NB4 (cell line): ENCODE measurements around the gene FAM32A.

Experiments
- DNase-seq: peaks from one replicate; pipeline ENCODE4 v3.0.0; 2010; ENCODE audit warnings: low read depth
- H3K4me3 ChIP-seq: one replicate; pipeline ENCODE4 v1.5.1; 2011; ENCODE audit warnings: mild to moderate bottlenecking, low read depth, low read length, moderate library complexity
- MYC ChIP-seq: IDR thresholded peaks from 2 replicates; pipeline ENCODE4 v1.6.1; 2011; ENCODE audit warnings: low read depth, low read length
- POLR2A ChIP-seq: IDR thresholded peaks from 2 replicates; pipeline ENCODE4 v1.6.1; 2011; ENCODE audit warnings: mild to moderate bottlenecking; ENCODE audit not compliant: insufficient read length; ENCODE audit errors: extremely low read depth
- TF ChIP-seq, protein P1 (sequence below): IDR thresholded peaks from one replicate; pipeline ENCODE4 v1.5.1; 2012; ENCODE audit warnings: low read depth, low read length
- TF ChIP-seq, protein P2 (sequence below): IDR thresholded peaks from 2 replicates; pipeline ENCODE4 v1.6.1; 2011; ENCODE audit warnings: low read depth, low read length

FAM32A gene

DNA sequence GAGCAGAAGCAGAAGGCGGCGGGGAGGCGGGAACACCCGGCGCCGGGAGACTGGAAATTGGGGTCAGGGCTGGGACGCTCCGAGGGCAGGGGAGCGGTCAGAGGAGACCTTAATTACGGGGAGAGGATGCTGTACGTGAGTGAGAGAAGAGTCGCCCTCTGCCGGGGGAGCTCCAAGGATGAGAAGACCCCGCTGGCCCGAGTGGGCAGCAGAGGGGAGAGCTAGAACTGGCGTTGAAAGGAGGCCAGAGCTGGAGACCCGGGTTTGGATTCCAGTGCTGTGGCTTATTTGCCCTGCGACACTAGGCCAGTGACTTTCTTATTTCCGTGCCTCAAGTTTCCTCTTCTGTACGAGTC is 536 bp downstream of the FAM32A start:
- TF ChIP-seq, protein P1, sequence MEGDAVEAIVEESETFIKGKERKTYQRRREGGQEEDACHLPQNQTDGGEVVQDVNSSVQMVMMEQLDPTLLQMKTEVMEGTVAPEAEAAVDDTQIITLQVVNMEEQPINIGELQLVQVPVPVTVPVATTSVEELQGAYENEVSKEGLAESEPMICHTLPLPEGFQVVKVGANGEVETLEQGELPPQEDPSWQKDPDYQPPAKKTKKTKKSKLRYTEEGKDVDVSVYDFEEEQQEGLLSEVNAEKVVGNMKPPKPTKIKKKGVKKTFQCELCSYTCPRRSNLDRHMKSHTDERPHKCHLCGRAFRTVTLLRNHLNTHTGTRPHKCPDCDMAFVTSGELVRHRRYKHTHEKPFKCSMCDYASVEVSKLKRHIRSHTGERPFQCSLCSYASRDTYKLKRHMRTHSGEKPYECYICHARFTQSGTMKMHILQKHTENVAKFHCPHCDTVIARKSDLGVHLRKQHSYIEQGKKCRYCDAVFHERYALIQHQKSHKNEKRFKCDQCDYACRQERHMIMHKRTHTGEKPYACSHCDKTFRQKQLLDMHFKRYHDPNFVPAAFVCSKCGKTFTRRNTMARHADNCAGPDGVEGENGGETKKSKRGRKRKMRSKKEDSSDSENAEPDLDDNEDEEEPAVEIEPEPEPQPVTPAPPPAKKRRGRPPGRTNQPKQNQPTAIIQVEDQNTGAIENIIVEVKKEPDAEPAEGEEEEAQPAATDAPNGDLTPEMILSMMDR: peak; percentile 43
- no peak for TF ChIP-seq POLR2A
- DNase-seq: peak; percentile 73
- H3K4me3 ChIP-seq: peak overlapping the region; percentile 95

DNA sequence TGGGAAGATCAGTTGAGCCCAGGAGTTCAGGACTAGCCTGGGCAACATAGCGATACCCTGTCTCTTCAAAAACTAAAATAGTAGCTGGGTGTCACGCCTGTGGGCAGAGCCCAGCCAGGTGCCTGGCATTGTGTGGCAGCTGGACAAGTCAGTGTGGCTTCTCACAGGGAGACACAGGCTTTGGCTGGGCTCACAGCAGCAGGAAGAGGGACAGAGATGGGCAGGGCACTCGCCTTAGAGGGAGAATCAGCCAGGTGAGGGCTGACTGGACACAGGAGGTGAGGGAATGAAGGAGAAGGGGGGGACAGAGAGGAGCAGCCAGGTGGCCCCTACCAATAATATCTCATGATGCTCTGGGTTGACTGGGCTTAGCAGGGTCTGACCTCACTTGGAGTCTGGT is 3.3 kb downstream of the FAM32A start:
- TF ChIP-seq, protein P2, sequence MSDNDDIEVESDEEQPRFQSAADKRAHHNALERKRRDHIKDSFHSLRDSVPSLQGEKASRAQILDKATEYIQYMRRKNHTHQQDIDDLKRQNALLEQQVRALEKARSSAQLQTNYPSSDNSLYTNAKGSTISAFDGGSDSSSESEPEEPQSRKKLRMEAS: no peak
- TF ChIP-seq MYC: no peak
- TF ChIP-seq POLR2A: no peak
- TF ChIP-seq, protein P1: no peak

DNA sequence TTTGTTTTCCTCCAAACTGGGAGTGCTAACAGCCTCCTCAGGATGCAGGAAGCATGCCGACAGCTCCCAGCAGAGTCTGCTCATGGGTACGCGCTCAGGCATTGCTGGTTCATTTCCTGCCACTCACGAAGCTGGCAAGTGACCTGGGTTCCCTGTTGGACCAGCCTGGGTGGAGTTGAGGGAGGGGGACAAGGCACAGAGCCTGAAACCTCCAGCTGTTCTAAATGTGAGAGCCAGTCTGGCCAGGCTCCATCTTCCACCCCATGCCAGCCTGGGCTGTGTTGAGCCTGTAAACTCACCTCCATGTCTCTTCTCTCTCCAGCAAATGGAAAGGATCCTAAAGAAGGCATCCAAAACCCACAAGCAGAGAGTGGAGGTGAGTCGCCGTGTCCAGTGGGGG is 5.0 kb downstream of the FAM32A start:
- TF ChIP-seq MYC (no peak), POLR2A (no peak)
- TF ChIP-seq, protein P2: no peak
- TF ChIP-seq, protein P1: no peak
- DNase-seq: no peak
- H3K4me3 ChIP-seq: no peak overlapping the region

More for the DNA sequence above, 3.3 kb downstream of the FAM32A start:
- DNase-seq: no peak
- no peak overlapping the region for H3K4me3 ChIP-seq

DNA sequence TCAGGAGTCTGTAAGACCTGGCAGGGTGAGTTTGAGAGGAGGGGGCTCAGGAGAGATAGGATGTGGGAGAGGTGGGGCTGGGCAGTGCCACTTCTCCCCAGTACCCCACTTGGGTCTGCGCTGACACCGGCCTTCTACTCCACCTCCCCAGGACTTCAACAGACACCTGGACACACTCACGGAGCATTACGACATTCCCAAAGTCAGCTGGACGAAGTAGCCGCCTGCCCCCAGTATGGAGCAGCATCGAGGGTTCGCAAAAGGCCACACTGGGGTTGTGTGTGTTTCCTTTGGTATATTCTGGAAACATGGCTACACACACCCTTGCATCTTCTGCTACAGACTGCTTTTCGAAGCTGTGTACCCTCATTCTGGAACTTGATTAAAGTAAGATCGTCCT is 5.5 kb downstream of the FAM32A start:
- H3K4me3 ChIP-seq: no peak overlapping the region
- no peak for DNase-seq
- TF ChIP-seq POLR2A (no peak), MYC (no peak)
- TF ChIP-seq, protein P1: no peak
- TF ChIP-seq, protein P2: no peak

DNA sequence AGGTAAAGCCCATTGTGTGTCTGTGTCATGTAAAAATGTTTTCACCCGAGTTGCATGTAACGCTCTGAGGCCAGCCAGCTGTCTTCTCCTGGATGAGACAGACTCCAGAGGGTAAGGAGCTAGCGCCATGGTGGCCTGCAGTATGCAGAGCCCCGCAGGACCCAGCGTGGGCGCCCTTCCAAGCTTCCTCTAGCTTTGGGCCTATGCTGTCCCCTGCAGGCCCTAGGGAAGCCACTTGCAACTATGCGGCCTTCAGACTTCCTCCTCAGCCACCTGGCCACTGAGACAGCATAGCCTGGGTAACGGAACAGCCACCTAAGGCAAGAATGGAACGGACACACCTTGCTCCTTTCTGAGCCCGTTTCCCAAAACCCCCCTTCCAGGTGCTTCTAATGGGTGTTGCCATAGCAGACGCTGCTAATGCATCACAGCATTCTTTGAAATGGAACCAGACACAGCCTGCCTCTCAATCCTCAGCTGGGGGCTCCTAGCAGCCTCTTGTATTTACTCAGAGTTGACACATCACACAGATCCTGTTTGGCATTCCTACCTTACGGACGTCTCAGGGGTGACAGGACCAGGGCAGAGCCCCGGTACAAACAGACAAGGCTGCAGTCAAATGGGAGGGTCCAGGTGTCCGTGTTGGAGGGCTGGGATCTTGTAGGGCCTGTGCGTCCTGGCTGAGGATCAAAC is 6.2 kb downstream of the FAM32A start:
- DNase-seq: no peak
- TF ChIP-seq, protein P2: no peak
- TF ChIP-seq POLR2A: no peak
- no peak for TF ChIP-seq MYC
- TF ChIP-seq, protein P1: no peak
- H3K4me3 ChIP-seq: no peak overlapping the region

DNA sequence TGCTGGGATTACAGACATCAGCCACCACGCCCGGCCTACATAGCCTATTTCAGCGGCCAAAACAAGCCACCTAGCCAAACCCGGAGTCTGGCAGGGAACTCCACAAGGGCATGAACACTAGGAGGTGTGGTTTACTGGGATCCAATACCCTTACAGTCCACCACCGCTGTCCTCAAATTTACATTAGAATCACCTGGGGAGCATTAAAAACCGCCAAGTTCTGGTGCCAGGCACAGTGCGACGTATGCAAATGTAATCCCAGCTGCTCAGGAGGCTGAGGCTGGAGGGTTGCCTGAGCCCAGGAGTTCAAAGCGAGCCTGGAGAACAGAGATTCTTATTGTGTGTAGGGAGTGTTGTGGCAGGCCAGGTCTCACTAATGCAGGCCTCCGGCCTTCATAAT is 8.3 kb downstream of the FAM32A start:
- H3K4me3 ChIP-seq: no peak overlapping the region
- DNase-seq: no peak
- TF ChIP-seq, protein P2: no peak
- TF ChIP-seq POLR2A (no peak), MYC (no peak)
- TF ChIP-seq, protein P1: no peak
